ENCODE results near the gene SERP1.
"Not testable (repeated sequence)": the region's sequence is repeated elsewhere in the genome, so short reads cannot be mapped to it uniquely, and the experiment has no call there.

SERP1 gene

GRCh38 chr3:150511122-150511821, 35.0 kb downstream of the SERP1 start:
- H3K27ac ChIP-seq (ENCODE audit: low read depth, low read length), result no peak overlapping the region
- H3K9me3 ChIP-seq (ENCODE audit: control insufficient read depth, insufficient read depth, low read length), result no peaks in the 10 kb centered on the region
- no peaks in the 10 kb centered on the region for H3K36me3 ChIP-seq (ENCODE audit: control insufficient read depth, insufficient read depth, low read length)
- H3K27me3 ChIP-seq (ENCODE audit: control insufficient read depth, insufficient read depth, low read length), result no peaks in the 10 kb centered on the region
- H3K4me3 ChIP-seq (ENCODE audit: low read depth, low read length), result no peak overlapping the region
- peaks cover 24% of the 10 kb centered on the region for H3K4me1 ChIP-seq (ENCODE audit: control insufficient read depth, insufficient read depth, low read length)
- no peak overlapping the region for H3K9ac ChIP-seq (ENCODE audit: low read depth, low read length)

GRCh38 chr3:150509780-150510179, 36.5 kb downstream of the SERP1 start:
- Histone ChIP-seq H3K27ac (ENCODE audit: low read depth, low read length) (no peak overlapping the region), H3K9me3 (ENCODE audit: control insufficient read depth, insufficient read depth, low read length) (no peaks in the 10 kb centered on the region), H3K27me3 (ENCODE audit: control insufficient read depth, insufficient read depth, low read length) (no peaks in the 10 kb centered on the region), H3K9ac (ENCODE audit: low read depth, low read length) (no peak overlapping the region), H3K4me1 (ENCODE audit: control insufficient read depth, insufficient read depth, low read length) (peaks cover 24% of the 10 kb centered on the region), H3K4me3 (ENCODE audit: low read depth, low read length) (no peak overlapping the region), H3K36me3 (ENCODE audit: control insufficient read depth, insufficient read depth, low read length) (no peaks in the 10 kb centered on the region)

DNA sequence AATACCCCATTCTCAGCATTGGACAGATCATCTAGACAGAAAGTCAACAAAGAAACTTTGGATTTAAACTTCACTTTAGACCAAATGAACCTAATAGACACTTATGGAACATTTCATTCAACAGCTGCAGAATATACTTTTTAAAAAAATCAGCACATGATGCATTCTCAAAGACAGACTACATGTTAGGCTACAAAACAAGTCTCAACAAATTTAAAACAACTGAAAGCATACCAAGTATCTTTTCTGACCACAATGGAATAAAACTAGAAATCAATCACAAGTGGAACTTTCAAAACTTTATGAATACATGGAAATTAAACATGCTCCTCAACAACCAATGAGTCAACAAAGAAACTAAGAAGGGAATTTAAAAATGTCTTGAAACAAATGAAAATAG, 37.9 kb downstream of the SERP1 start:
- Histone ChIP-seq H3K4me1 (ENCODE audit: control insufficient read depth, insufficient read depth, low read length) (peaks cover 23% of the 10 kb centered on the region), H3K9me3 (ENCODE audit: control insufficient read depth, insufficient read depth, low read length) (no peaks in the 10 kb centered on the region), H3K9ac (ENCODE audit: low read depth, low read length) (no peak overlapping the region), H3K4me3 (ENCODE audit: low read depth, low read length) (no peak overlapping the region), H3K36me3 (ENCODE audit: control insufficient read depth, insufficient read depth, low read length) (no peaks in the 10 kb centered on the region), H3K27me3 (ENCODE audit: control insufficient read depth, insufficient read depth, low read length) (no peaks in the 10 kb centered on the region), H3K27ac (ENCODE audit: low read depth, low read length) (no peak overlapping the region)

DNA sequence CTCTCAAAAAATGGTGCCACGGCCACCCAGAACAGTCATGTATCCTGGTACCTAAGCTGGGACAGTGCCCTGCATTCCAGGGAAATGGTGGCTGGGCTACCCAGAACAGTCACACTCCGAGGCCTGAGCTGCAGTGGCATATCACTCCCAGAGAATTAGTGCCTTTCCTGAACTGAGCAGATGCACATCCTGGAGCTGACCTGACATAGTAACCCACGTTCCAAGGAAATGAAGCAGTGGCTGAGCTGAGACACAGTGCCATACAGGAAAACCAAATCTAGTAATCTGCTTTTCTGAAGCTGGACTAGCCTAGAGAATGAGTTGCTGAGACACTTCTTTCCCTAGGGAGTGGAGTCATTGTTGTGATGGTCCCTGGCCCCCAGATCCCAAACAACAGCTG, 41.8 kb downstream of the SERP1 start:
- Histone ChIP-seq H3K9ac (ENCODE audit: low read depth, low read length) (no peak overlapping the region), H3K9me3 (ENCODE audit: control insufficient read depth, insufficient read depth, low read length) (peaks cover 9% of the 10 kb centered on the region), H3K4me3 (ENCODE audit: low read depth, low read length) (no peak overlapping the region), H3K36me3 (ENCODE audit: control insufficient read depth, insufficient read depth, low read length) (no peaks in the 10 kb centered on the region), H3K4me1 (ENCODE audit: control insufficient read depth, insufficient read depth, low read length) (no peaks in the 10 kb centered on the region), H3K27me3 (ENCODE audit: control insufficient read depth, insufficient read depth, low read length) (no peaks in the 10 kb centered on the region), H3K27ac (ENCODE audit: low read depth, low read length) (no peak overlapping the region)

DNA sequence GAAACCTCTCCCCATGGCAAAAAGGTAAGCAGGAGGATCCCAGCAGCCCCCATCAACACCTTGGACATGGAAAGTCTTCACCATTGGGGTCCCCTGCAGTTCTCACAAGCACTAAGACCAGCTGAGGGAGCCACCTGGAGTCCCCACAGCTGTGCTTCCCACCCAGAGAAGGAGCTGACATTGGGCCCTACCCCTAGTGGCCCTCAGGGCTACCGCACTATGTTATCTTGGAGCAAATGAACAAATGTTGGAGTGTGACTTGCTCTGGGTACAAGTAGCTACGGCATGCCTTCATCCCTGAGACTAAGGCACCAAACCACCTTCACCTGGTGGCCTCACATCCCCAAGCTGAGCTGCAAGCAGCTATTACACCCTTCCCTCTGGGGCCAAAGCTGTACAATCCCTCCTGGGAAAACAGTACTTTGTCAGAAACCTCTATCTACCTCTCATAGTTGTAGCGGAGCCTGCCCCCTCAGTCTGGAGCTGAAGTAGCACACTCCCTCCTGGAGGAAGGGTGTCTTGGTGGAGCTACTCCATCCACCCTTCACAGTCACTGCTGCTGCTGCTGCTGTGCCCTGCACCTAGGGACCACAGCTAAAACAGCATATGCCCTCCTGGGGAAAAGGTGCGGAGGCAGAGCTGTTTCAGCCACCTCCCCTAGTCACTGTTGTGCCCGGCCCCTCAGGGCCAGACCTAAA, 42.7 kb downstream of the SERP1 start:
- Histone ChIP-seq H3K9me3 (ENCODE audit: control insufficient read depth, insufficient read depth, low read length) (peaks cover 9% of the 10 kb centered on the region), H3K4me1 (ENCODE audit: control insufficient read depth, insufficient read depth, low read length) (no peaks in the 10 kb centered on the region), H3K4me3 (ENCODE audit: low read depth, low read length) (no peak overlapping the region), H3K27me3 (ENCODE audit: control insufficient read depth, insufficient read depth, low read length) (no peaks in the 10 kb centered on the region), H3K27ac (ENCODE audit: low read depth, low read length) (no peak overlapping the region), H3K9ac (ENCODE audit: low read depth, low read length) (no peak overlapping the region), H3K36me3 (ENCODE audit: control insufficient read depth, insufficient read depth, low read length) (no peaks in the 10 kb centered on the region)

DNA sequence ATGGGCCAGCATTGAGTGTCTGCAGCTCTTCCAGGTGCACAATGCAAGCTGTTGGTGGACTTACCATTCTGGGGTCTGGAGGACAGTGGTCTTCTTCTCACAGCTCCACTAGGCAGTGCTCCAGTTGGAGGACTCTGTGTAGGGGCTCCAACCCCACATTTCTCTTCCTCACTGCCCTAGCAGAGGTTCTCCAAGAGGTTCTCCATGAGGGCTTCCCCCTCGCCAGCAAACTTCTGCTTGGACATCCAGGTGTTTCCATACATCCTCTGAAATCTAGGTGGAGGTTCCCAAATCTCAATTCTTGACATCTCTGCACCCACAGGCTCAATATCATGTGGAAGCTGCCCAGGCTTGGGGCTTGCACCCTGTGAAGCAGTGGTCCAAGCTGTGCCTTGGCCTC, 45.3 kb downstream of the SERP1 start:
- H3K9me3 ChIP-seq (ENCODE audit: control insufficient read depth, insufficient read depth, low read length); H3K27me3 ChIP-seq (ENCODE audit: control insufficient read depth, insufficient read depth, low read length); H3K4me1 ChIP-seq (ENCODE audit: control insufficient read depth, insufficient read depth, low read length); H3K36me3 ChIP-seq (ENCODE audit: control insufficient read depth, insufficient read depth, low read length); H3K27ac ChIP-seq (ENCODE audit: low read depth, low read length); H3K9ac ChIP-seq (ENCODE audit: low read depth, low read length); H3K4me3 ChIP-seq (ENCODE audit: low read depth, low read length): not testable (repeated sequence)

DNA sequence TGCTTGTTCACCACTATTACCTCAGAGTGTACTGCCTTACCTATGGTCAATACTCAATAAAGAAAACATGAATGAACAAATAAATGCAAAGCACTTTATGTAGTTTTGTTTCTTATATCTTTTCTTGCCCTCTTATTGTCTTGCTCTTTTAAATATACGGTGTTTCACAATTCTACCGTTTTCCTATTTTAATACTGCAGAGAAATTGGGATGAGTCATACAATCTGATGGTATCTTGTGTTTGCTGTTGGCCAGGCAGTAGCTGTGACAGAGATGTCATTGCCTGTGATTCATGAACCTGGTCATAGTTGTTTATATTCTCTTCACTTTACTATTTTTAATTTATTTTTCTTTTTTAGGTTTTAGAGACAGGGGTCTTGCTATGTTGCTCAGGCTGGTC, 48.3 kb downstream of the SERP1 start:
- no peaks in the 10 kb centered on the region for H3K36me3 ChIP-seq (ENCODE audit: control insufficient read depth, insufficient read depth, low read length)
- no peak overlapping the region for H3K4me3 ChIP-seq (ENCODE audit: low read depth, low read length)
- H3K9me3 ChIP-seq (ENCODE audit: control insufficient read depth, insufficient read depth, low read length), result peaks cover 9% of the 10 kb centered on the region
- H3K9ac ChIP-seq (ENCODE audit: low read depth, low read length), result no peak overlapping the region
- H3K4me1 ChIP-seq (ENCODE audit: control insufficient read depth, insufficient read depth, low read length), result no peaks in the 10 kb centered on the region
- no peaks in the 10 kb centered on the region for H3K27me3 ChIP-seq (ENCODE audit: control insufficient read depth, insufficient read depth, low read length)
- no peak overlapping the region for H3K27ac ChIP-seq (ENCODE audit: low read depth, low read length)

GRCh38 chr3:150495563-150496168, 50.6 kb downstream of the SERP1 start:
- H3K27me3 ChIP-seq (ENCODE audit: control insufficient read depth, insufficient read depth, low read length), result no peaks in the 10 kb centered on the region
- no peak overlapping the region for H3K9ac ChIP-seq (ENCODE audit: low read depth, low read length)
- no peaks in the 10 kb centered on the region for H3K4me1 ChIP-seq (ENCODE audit: control insufficient read depth, insufficient read depth, low read length)
- H3K4me3 ChIP-seq (ENCODE audit: low read depth, low read length), result no peak overlapping the region
- no peaks in the 10 kb centered on the region for H3K36me3 ChIP-seq (ENCODE audit: control insufficient read depth, insufficient read depth, low read length)
- peaks cover 3% of the 10 kb centered on the region for H3K9me3 ChIP-seq (ENCODE audit: control insufficient read depth, insufficient read depth, low read length)
- H3K27ac ChIP-seq (ENCODE audit: low read depth, low read length), result no peak overlapping the region

GRCh38 chr3:150495149-150495548, 51.1 kb downstream of the SERP1 start:
- Histone ChIP-seq H3K9me3 (ENCODE audit: control insufficient read depth, insufficient read depth, low read length) (no peaks in the 10 kb centered on the region), H3K36me3 (ENCODE audit: control insufficient read depth, insufficient read depth, low read length) (no peaks in the 10 kb centered on the region), H3K4me1 (ENCODE audit: control insufficient read depth, insufficient read depth, low read length) (no peaks in the 10 kb centered on the region), H3K27me3 (ENCODE audit: control insufficient read depth, insufficient read depth, low read length) (no peaks in the 10 kb centered on the region), H3K27ac (ENCODE audit: low read depth, low read length) (no peak overlapping the region), H3K4me3 (ENCODE audit: low read depth, low read length) (no peak overlapping the region), H3K9ac (ENCODE audit: low read depth, low read length) (no peak overlapping the region)

- Histone ChIP-seq H3K4me3 (ENCODE audit: low read depth, low read length) (no peak overlapping the region), H3K9me3 (ENCODE audit: control insufficient read depth, insufficient read depth, low read length) (no peaks in the 10 kb centered on the region), H3K4me1 (ENCODE audit: control insufficient read depth, insufficient read depth, low read length) (no peaks in the 10 kb centered on the region), H3K9ac (ENCODE audit: low read depth, low read length) (no peak overlapping the region), H3K36me3 (ENCODE audit: control insufficient read depth, insufficient read depth, low read length) (no peaks in the 10 kb centered on the region), H3K27ac (ENCODE audit: low read depth, low read length) (no peak overlapping the region), H3K27me3 (ENCODE audit: control insufficient read depth, insufficient read depth, low read length) (no peaks in the 10 kb centered on the region)
These were observed 51.8 kb downstream of the SERP1 start for GRCh38 chr3:150494411-150494977.
